ENCODE data around the gene RPS16.

DNA sequence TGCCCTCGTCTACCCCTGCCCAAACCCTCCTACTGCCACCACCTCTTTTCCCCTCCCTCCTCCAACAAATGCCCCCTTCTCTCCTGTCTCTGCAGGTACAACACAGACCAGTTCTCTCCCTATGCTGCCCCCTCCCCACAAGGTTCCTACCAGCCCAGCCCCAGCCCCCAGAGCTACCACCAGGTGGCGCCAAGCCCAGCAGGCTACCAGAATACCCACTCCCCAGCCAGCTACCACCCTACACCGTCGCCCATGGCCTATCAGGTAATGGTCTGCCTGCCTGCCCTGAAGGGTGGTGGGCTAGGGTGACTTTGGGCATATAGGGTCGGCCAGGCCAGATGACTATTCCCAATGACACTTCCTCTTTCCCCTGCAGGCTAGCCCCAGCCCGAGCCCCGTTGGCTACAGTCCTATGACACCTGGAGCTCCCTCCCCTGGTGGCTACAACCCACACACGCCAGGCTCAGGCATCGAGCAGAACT is 38.4 kb upstream of the RPS16 start:
- peak; percentile 58 to 61 (median 59) for TF ChIP-seq CTCF (IDR thresholded peaks at IDR 0.05)
- TF ChIP-seq POLR2A (IDR thresholded peaks at IDR 0.05) = no peak

All from right lobe of liver (tissue), 4 donors.